Neural crest cell (in vitro differentiated cells): Measurements from ENCODE around the gene NDUFA8. TPM values are rescaled to one million over a fixed set of nuclear protein-coding genes. Genes with fewer than 3 reads are reported as not detected.

Experiments
- DNase-seq: peaks from one replicate; pipeline ENCODE4 v3.0.0; 2021; ENCODE audit warnings: low read depth, mixed read lengths, low spot score
- H3K27ac Mint-ChIP-seq: one replicate; pipeline ENCODE4 v1.8.0; 2021; ENCODE audit warnings: mild to moderate bottlenecking, mixed read lengths; ENCODE audit not compliant: unreplicated experiment
- H3K27me3 Mint-ChIP-seq: 2 replicates; pipeline ENCODE4 v1.8.0; 2021; ENCODE audit warnings: low read depth, mild to moderate bottlenecking, mixed read lengths
- H3K36me3 Mint-ChIP-seq: 2 replicates; pipeline ENCODE4 v1.8.0; 2021; ENCODE audit warnings: low read depth, mild to moderate bottlenecking, mixed read lengths
- H3K4me1 Mint-ChIP-seq: 2 replicates; pipeline ENCODE4 v1.8.0; 2021; ENCODE audit warnings: mixed read lengths
- H3K4me3 Mint-ChIP-seq: one replicate; pipeline ENCODE4 v1.8.0; 2021; ENCODE audit warnings: mild to moderate bottlenecking, mixed read lengths
- H3K9me3 Mint-ChIP-seq: 2 replicates; pipeline ENCODE4 v1.8.0; 2021; ENCODE audit warnings: mixed read lengths
- total RNA-seq: library from RNA; stranded (reverse); gene quantifications from 2 replicates; pipeline ENCODE4 v1.2.1, GENCODE V29; 2021
- TF ChIP-seq, protein P1 (sequence below): fragments of 200-600 bp; sonication (generic); conservative IDR thresholded peaks from 2 replicates; pipeline ENCODE4 v1.5.0; 2021; ENCODE audit warnings: antibody characterized with exemption, mild to moderate bottlenecking

Gene NDUFA8
- total RNA-seq, 1 donor from 2014 or later: 51.4 TPM

DNA sequence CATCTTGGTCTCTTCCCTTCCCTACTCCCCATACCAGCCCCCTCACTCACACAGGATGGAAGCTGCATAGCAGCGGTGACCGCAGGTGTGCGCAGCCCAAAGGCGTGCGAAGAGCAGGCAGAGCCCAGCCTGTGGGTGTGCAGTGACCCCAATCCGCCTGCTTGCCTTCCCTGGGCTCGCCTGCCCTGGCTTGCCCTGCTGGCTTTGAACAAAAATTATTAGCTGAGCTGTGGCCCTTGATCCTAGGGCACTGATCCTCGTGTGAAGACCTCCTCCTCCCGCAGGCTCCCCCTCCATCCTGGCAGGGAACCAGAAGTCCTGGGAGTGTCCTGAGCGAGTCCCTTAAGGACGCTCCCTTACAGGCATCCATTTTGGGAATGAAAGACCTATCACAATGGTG, 32.0 kb upstream of the NDUFA8 start:
- Mint-ChIP-seq H3K36me3 (no peaks in the 10 kb centered on the region), H3K4me3 (no peak overlapping the region), H3K27ac (peak overlapping the region; percentile 29), H3K27me3 (peaks cover 15% of the 10 kb centered on the region), H3K9me3 (no peaks in the 10 kb centered on the region), H3K4me1 (no peaks in the 10 kb centered on the region)
- no peak for DNase-seq
- TF ChIP-seq, protein P1, sequence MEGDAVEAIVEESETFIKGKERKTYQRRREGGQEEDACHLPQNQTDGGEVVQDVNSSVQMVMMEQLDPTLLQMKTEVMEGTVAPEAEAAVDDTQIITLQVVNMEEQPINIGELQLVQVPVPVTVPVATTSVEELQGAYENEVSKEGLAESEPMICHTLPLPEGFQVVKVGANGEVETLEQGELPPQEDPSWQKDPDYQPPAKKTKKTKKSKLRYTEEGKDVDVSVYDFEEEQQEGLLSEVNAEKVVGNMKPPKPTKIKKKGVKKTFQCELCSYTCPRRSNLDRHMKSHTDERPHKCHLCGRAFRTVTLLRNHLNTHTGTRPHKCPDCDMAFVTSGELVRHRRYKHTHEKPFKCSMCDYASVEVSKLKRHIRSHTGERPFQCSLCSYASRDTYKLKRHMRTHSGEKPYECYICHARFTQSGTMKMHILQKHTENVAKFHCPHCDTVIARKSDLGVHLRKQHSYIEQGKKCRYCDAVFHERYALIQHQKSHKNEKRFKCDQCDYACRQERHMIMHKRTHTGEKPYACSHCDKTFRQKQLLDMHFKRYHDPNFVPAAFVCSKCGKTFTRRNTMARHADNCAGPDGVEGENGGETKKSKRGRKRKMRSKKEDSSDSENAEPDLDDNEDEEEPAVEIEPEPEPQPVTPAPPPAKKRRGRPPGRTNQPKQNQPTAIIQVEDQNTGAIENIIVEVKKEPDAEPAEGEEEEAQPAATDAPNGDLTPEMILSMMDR: no peak

DNA sequence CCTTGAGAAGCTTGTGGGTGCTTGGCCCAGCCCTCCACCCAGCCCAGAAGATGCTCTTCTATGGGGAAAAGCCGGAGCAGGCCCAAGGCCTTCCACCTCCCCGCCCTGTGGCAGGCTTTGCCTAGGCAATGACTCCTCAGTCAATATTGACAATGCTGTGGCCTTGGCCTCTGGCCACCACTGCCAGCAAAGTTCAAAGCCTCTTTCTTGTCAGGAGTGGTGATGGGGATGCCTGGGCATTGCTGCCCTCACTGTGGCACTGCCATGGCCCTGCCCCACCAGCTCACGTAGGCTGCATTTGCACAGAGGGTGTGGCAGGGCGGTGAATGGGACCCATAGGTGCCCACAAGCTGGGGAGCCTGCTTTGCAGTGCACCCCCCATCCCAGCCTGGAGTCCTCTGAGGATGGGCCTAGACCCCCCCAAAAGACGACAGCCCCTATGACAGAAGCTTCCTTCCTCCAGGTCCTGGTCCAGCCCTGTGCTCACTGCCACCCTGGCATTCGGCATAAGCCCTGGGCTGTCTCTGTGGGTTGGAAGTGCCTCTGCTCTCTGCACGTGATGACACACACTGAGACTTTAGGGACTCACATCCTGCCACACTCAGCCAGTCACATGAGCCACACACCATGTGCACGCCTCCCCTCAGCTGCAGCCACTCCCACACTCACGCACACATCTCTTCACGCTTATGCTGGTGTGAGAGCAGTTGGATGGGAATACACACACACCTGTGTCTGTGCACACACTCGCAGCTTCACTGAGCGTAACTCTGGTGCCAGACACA, 31.2 kb upstream of the NDUFA8 start:
- Mint-ChIP-seq H3K9me3 (no peaks in the 10 kb centered on the region), H3K27me3 (peaks cover 13% of the 10 kb centered on the region), H3K4me1 (no peaks in the 10 kb centered on the region), H3K4me3 (no peak overlapping the region), H3K36me3 (no peaks in the 10 kb centered on the region), H3K27ac (no peak overlapping the region)
- TF ChIP-seq, protein P1: no peak
- DNase-seq: no peak

DNA sequence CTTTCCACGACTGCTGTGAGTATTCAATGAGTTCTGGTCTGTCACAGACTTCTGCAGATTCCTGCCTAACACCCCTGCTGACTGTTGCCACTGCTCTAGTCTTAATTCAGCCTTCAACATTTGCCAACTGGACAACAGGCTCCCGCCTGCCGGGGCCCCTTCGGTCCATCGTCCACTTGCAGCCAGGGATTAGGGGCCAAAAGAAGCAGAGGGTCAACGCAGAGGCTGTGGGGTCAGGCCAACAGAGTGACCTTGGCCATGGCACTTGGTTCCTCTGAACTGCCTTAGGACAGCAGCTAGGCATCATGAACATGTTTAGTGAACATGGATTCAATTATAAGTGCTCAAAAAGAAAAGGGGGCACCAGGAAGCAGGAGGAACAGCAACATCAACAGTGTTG, 28.8 kb upstream of the NDUFA8 start:
- TF ChIP-seq, protein P1: no peak
- peaks cover 6% of the 10 kb centered on the region for H3K27me3 Mint-ChIP-seq
- no peak overlapping the region for H3K27ac Mint-ChIP-seq
- no peaks in the 10 kb centered on the region for H3K9me3 Mint-ChIP-seq
- H3K36me3 Mint-ChIP-seq: no peaks in the 10 kb centered on the region
- no peak for DNase-seq
- no peaks in the 10 kb centered on the region for H3K4me1 Mint-ChIP-seq
- no peak overlapping the region for H3K4me3 Mint-ChIP-seq

DNA sequence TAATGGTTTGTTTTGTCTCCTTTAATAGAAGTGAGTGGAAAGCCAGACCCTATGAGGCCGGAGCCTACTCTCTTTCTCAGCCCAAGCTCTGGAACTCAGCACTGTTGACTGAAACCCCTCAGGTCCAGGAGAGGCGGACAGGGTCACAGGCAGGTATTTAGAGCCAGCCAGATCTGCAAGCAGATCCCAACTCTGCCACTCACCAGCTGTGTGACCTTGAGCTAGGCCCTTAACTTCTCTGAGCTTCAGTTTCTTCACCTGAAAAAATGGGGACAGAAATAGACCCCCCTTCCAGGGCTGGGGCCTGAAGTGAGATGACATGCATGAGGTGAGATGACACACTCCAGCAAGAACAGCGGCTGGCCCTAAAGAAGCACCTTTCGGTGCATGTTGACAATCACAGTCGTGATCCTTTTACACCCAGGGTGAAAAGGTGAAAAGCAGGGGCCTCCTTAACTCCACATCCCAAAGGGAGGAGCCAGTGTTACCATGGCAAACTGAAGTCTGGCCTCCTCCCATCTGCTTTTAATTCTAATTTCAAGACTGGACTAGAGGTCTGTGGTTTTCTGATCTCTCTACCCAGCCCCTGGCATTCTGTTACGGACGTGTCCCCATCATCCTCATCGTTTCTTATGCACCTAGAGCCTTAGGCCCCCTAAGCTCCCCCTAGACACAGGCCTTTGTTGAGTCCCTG, 27.3 kb upstream of the NDUFA8 start:
- no peaks in the 10 kb centered on the region for H3K4me1 Mint-ChIP-seq
- TF ChIP-seq, protein P1: no peak
- H3K27me3 Mint-ChIP-seq: peaks cover 16% of the 10 kb centered on the region
- H3K4me3 Mint-ChIP-seq: no peak overlapping the region
- H3K36me3 Mint-ChIP-seq: no peaks in the 10 kb centered on the region
- H3K9me3 Mint-ChIP-seq: no peaks in the 10 kb centered on the region
- DNase-seq: no peak
- H3K27ac Mint-ChIP-seq: no peak overlapping the region

DNA sequence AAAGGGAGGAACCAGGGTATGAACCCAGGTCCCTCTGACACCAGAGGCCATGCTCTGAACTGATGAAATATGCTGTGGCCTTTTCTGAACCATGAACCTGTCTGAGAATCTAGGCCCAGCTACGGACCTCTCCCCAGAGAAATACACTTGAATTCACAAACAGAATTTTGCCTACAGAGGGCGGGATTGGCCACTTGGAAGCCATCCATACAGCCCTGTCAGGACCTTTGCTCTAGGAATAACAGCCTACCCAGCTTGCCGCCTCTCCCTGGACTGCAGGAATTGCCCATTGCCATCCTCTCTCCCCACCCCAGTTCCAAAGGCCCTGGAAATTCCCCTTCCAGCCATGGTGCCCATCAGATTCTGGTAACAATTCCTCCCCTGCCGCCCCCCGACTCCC, 26.7 kb upstream of the NDUFA8 start:
- H3K27ac Mint-ChIP-seq: no peak overlapping the region
- no peaks in the 10 kb centered on the region for H3K9me3 Mint-ChIP-seq
- DNase-seq: no peak
- TF ChIP-seq, protein P1: no peak
- peaks cover 20% of the 10 kb centered on the region for H3K27me3 Mint-ChIP-seq
- H3K36me3 Mint-ChIP-seq: no peaks in the 10 kb centered on the region
- no peak overlapping the region for H3K4me3 Mint-ChIP-seq
- H3K4me1 Mint-ChIP-seq: no peaks in the 10 kb centered on the region
